H9 (cell line): ENCODE measurements around the gene HDAC1. TPM values are rescaled to one million over a fixed set of nuclear protein-coding genes. Genes with fewer than 3 reads are reported as not detected.

Experiments used
- DNase-seq: peaks from one replicate; pipeline ENCODE4 v3.0.0-alpha.2; 2017
- H2AFZ ChIP-seq: one replicate; pipeline ENCODE4 v1.6.1; 2013; ENCODE audit warnings: mild to moderate bottlenecking, low read length, control low read depth, moderate library complexity
- H2AK5ac ChIP-seq: 2 replicates; pipeline ENCODE4 v1.6.1; 2013; ENCODE audit warnings: low read length, control low read depth, mixed read lengths; ENCODE audit not compliant: insufficient read length
- H2BK120ac ChIP-seq: one replicate; pipeline ENCODE4 v1.6.1; 2013; ENCODE audit warnings: low read depth, mild to moderate bottlenecking, low read length, control low read depth, inconsistent platforms; ENCODE audit not compliant: poor library complexity, severe bottlenecking
- H2BK12ac ChIP-seq: 2 replicates; pipeline ENCODE4 v1.6.1; 2013; ENCODE audit warnings: low read length, control low read depth, mixed read lengths, low read depth; ENCODE audit not compliant: insufficient read length
- H2BK15ac ChIP-seq: 2 replicates; pipeline ENCODE4 v1.6.1; 2013; ENCODE audit warnings: low read depth, low read length, control low read depth
- H2BK20ac ChIP-seq: one replicate; pipeline ENCODE4 v1.6.1; 2013; ENCODE audit warnings: low read depth, mild to moderate bottlenecking, low read length, control low read depth, inconsistent platforms; ENCODE audit not compliant: poor library complexity, severe bottlenecking
- H2BK5ac ChIP-seq: 2 replicates; pipeline ENCODE4 v1.6.1; 2013; ENCODE audit warnings: low read length, control low read depth, mixed read lengths; ENCODE audit not compliant: insufficient read length
- H3K14ac ChIP-seq: 2 replicates; pipeline ENCODE4 v1.6.1; 2013; ENCODE audit warnings: low read length, control low read depth; ENCODE audit not compliant: insufficient read depth
- H3K18ac ChIP-seq: 2 replicates; pipeline ENCODE4 v1.6.1; 2013; ENCODE audit warnings: low read depth, mild to moderate bottlenecking, mixed read lengths, low read length, control low read depth; ENCODE audit not compliant: insufficient read length
- H3K23ac ChIP-seq: 2 replicates; pipeline ENCODE4 v1.6.1; 2013; ENCODE audit warnings: low read length, control low read depth, mixed read lengths, low read depth; ENCODE audit not compliant: insufficient read length
- H3K23me2 ChIP-seq: 2 replicates; pipeline ENCODE4 v1.6.1; 2013; ENCODE audit warnings: low read depth, mild to moderate bottlenecking, mixed read lengths, low read length, control low read depth; ENCODE audit not compliant: insufficient read length, poor library complexity, severe bottlenecking
- H3K27ac ChIP-seq: 2 replicates; pipeline ENCODE4 v1.5.1; 2013; ENCODE audit warnings: low read length, control low read depth, mixed read lengths, low read depth; ENCODE audit not compliant: insufficient read length
- H3K27me3 ChIP-seq: 2 replicates; pipeline ENCODE4 v1.6.1; 2013; ENCODE audit warnings: low read length, control low read depth, inconsistent platforms; ENCODE audit not compliant: insufficient read depth
- H3K4ac ChIP-seq: 2 replicates; pipeline ENCODE4 v1.6.1; 2013; ENCODE audit warnings: low read depth, mild to moderate bottlenecking, control low read depth, inconsistent platforms, low read length, moderate library complexity
- H3K4me1 ChIP-seq: 2 replicates; pipeline ENCODE4 v1.6.1; 2013; ENCODE audit warnings: low read length, control low read depth, inconsistent platforms; ENCODE audit not compliant: insufficient read depth
- H3K4me2 ChIP-seq: 2 replicates; pipeline ENCODE4 v1.6.1; 2013; ENCODE audit warnings: low read length, control low read depth, mixed read lengths; ENCODE audit not compliant: insufficient read length, insufficient read depth
- H3K56ac ChIP-seq: 2 replicates; pipeline ENCODE4 v1.6.1; 2013; ENCODE audit warnings: low read depth, mild to moderate bottlenecking, mixed read lengths, low read length, control low read depth; ENCODE audit not compliant: insufficient read length
- H3K79me1 ChIP-seq: 2 replicates; pipeline ENCODE4 v1.6.1; 2013; ENCODE audit warnings: low read depth, mild to moderate bottlenecking, moderate library complexity, low read length, control low read depth, inconsistent platforms; ENCODE audit not compliant: insufficient read depth, poor library complexity, severe bottlenecking
- H3K79me2 ChIP-seq: 2 replicates; pipeline ENCODE4 v1.6.1; 2013; ENCODE audit warnings: low read length, control low read depth, inconsistent platforms; ENCODE audit not compliant: insufficient read depth
- H3K9ac ChIP-seq: 2 replicates; pipeline ENCODE4 v1.6.1; 2013; ENCODE audit warnings: low read length, control low read depth, mixed read lengths; ENCODE audit not compliant: insufficient read length; ENCODE audit errors: extremely low read depth
- H3K9me3 ChIP-seq: one replicate; pipeline ENCODE4 v1.6.1; 2013; ENCODE audit warnings: low read depth, low read length, inconsistent platforms; ENCODE audit not compliant: control insufficient read depth
- H3T11ph ChIP-seq: one replicate; pipeline ENCODE4 v1.6.1; 2013; ENCODE audit warnings: mild to moderate bottlenecking, low read length, control low read depth, inconsistent platforms
- H4K20me1 ChIP-seq: one replicate; pipeline ENCODE4 v1.6.1; 2013; ENCODE audit not compliant: control insufficient read depth, insufficient read length, insufficient read depth
- H4K5ac ChIP-seq: 2 replicates; pipeline ENCODE4 v1.6.1; 2013; ENCODE audit warnings: low read depth, mild to moderate bottlenecking, mixed read lengths, low read length, control low read depth; ENCODE audit not compliant: insufficient read length
- H4K8ac ChIP-seq: replicated peaks from 2 replicates; pipeline ENCODE4 v1.6.1; 2013; ENCODE audit warnings: low read length, control low read depth, mixed read lengths, low read depth; ENCODE audit not compliant: insufficient read length
- H4K91ac ChIP-seq: 2 replicates; pipeline ENCODE4 v1.6.1; 2013; ENCODE audit warnings: low read depth, mild to moderate bottlenecking, moderate library complexity, mixed read lengths, low read length, control low read depth; ENCODE audit not compliant: insufficient read length
- H3K27ac Mint-ChIP-seq, 3 experiments: 2 replicates in 2 of 3; 3 replicates in 1 of 3; pipeline ENCODE4 v1.8.0; 2020 to 2021; ENCODE audit warnings: mixed read lengths in 3 of 3, mild to moderate bottlenecking in 1 of 3, moderate library complexity in 1 of 3
- H3K27me3 Mint-ChIP-seq: 2 replicates; pipeline ENCODE4 v1.8.0; 2021; ENCODE audit warnings: low read depth, mild to moderate bottlenecking, moderate library complexity, mixed read lengths
- H3K36me3 Mint-ChIP-seq, 3 experiments: 2 replicates in 2 of 3; 3 replicates in 1 of 3; pipeline ENCODE4 v1.8.0; 2020 to 2021; ENCODE audit warnings: low read depth in 3 of 3, mixed read lengths in 3 of 3; ENCODE audit not compliant: insufficient read depth in 1 of 3
- H3K4me1 Mint-ChIP-seq, 2 experiments: 2 replicates each; pipeline ENCODE4 v1.8.0; 2020; ENCODE audit warnings: mixed read lengths in 2 of 2
- H3K4me3 Mint-ChIP-seq, 2 experiments: 2 replicates in 1 of 2; 3 replicates in 1 of 2; pipeline ENCODE4 v1.8.0; 2020 to 2021; ENCODE audit warnings: mild to moderate bottlenecking in 2 of 2, mixed read lengths in 2 of 2, moderate library complexity in 1 of 2
- H3K9me3 Mint-ChIP-seq, 2 experiments: 2 replicates in 1 of 2; 3 replicates in 1 of 2; pipeline ENCODE4 v1.8.0; 2020; ENCODE audit warnings: mild to moderate bottlenecking in 2 of 2, mixed read lengths in 2 of 2, moderate library complexity in 1 of 2
- CTCF ChIP-seq: fragments of 200-600 bp; sonication (generic); conservative IDR thresholded peaks from 3 replicates; pipeline ENCODE4 v1.8.0; 2021; ENCODE audit warnings: antibody characterized with exemption, mild to moderate bottlenecking
- WGBS: extraction: QIAGEN DNeasy Blood & Tissue Kit; methylation state at CpG from one replicate; pipeline ENCODE4 v1.1.7; 2013; ENCODE audit warnings: missing lambda C conversion rate, low lambda C conversion rate, mixed read lengths; ENCODE audit not compliant: insufficient read length; ENCODE audit errors: extremely low coverage; 5-methylcytosine and 5-hydroxymethylcytosine counted together
- total RNA-seq: library from RNA; stranded (reverse); gene quantifications from 2 replicates; pipeline ENCODE4 v1.2.1, GENCODE V29; 2021

The HDAC1 gene
- total RNA-seq, 1 experiment from 2014 or later: 162 TPM

GRCh38 chr1:32363713-32364112 is 71.8 kb downstream of the HDAC1 start:
- H3K79me1 ChIP-seq: no peaks in the 10 kb centered on the region
- no CpG with 5 or more reads among the region's 12 CpGs for WGBS
- no peak overlapping the region for H2BK15ac ChIP-seq
- H3K4me2 ChIP-seq: no peak overlapping the region
- H3K14ac ChIP-seq: no peak overlapping the region
- peaks cover 14 to 65% (median 53%) of the 10 kb centered on the region in 3 experiments for H3K36me3 Mint-ChIP-seq
- H3K27ac Mint-ChIP-seq: no peak overlapping the region
- H4K91ac ChIP-seq: no peak overlapping the region
- no peak overlapping the region for H3K9ac ChIP-seq
- H2BK20ac ChIP-seq: no peak overlapping the region
- H3K27me3 ChIP-seq: no peaks in the 10 kb centered on the region; the same call in 1 of the 2 replicates
- no peaks in the 10 kb centered on the region for H3K9me3 ChIP-seq
- peaks cover 8 to 12% of the 10 kb centered on the region in 2 experiments for H3K4me1 Mint-ChIP-seq
- no peak overlapping the region for H4K5ac ChIP-seq
- no peak overlapping the region for H3K23ac ChIP-seq
- H3T11ph ChIP-seq: no peak overlapping the region
- no peaks in the 10 kb centered on the region for H3K79me2 ChIP-seq
- H3K4ac ChIP-seq: no peak overlapping the region
- H2AK5ac ChIP-seq: no peak overlapping the region
- H3K4me3 Mint-ChIP-seq: no peak overlapping the region; a peak in 1 of 5 replicates
- TF ChIP-seq CTCF: no peak
- H3K23me2 ChIP-seq: peaks cover 12% of the 10 kb centered on the region
- no peak overlapping the region for H3K18ac ChIP-seq
- no peak overlapping the region for H2BK12ac ChIP-seq
- H4K20me1 ChIP-seq: no peaks in the 10 kb centered on the region
- no peaks in the 10 kb centered on the region for H3K9me3 Mint-ChIP-seq
- no peak overlapping the region for H2BK5ac ChIP-seq
- H3K4me1 ChIP-seq: no peaks in the 10 kb centered on the region
- H4K8ac ChIP-seq: no peak overlapping the region
- DNase-seq: no peak
- no peak overlapping the region for H2AFZ ChIP-seq
- H2BK120ac ChIP-seq: no peak overlapping the region
- H3K27ac ChIP-seq: no peak overlapping the region
- peaks cover 22% of the 10 kb centered on the region for H3K27me3 Mint-ChIP-seq
- H3K56ac ChIP-seq: no peak overlapping the region
